Neural cell (in vitro differentiated cells): ENCODE data around the gene FMN2. TPM values are rescaled to one million over a fixed set of nuclear protein-coding genes. Genes with fewer than 3 reads are reported as not detected.

ENCODE experiments used
- H2AFZ ChIP-seq: fragments of 200-600, 300-800 bp; sonication (generic), shearing (Covaris generic); 2 replicates; pipeline ENCODE4 v1.6.0; 2014; ENCODE audit warnings: low read depth, mild to moderate bottlenecking, antibody characterized with exemption, low read length, moderate library complexity
- H3F3A ChIP-seq: fragments of 200-600 bp; shearing (Covaris generic); 2 replicates; pipeline ENCODE4 v1.6.1; 2016; ENCODE audit warnings: mild to moderate bottlenecking, moderate library complexity, mixed read lengths, antibody characterized with exemption, low read length; ENCODE audit not compliant: insufficient read depth, poor library complexity, severe bottlenecking
- H3K27ac ChIP-seq: fragments of 200-600, 300-800 bp; sonication (generic), shearing (Covaris generic); 2 replicates; pipeline ENCODE4 v1.5.1; 2014; ENCODE audit warnings: mild to moderate bottlenecking, low read length, moderate library complexity
- H3K27me3 ChIP-seq: fragments of 300-800, 200-600 bp; sonication (generic), shearing (Covaris generic); 2 replicates; pipeline ENCODE4 v1.6.0; 2014; ENCODE audit warnings: mild to moderate bottlenecking, low read depth, low read length, moderate library complexity; ENCODE audit not compliant: insufficient read depth
- H3K36me3 ChIP-seq: fragments of 300-800, 200-600 bp; sonication (generic), shearing (Covaris generic); 2 replicates; pipeline ENCODE4 v1.5.1; 2014; ENCODE audit warnings: mild to moderate bottlenecking, antibody characterized with exemption, low read length, moderate library complexity; ENCODE audit not compliant: insufficient read depth
- H3K4me2 ChIP-seq: fragments of 300-800, 200-600 bp; sonication (generic), shearing (Covaris generic); 2 replicates; pipeline ENCODE4 v1.6.0; 2014; ENCODE audit warnings: mild to moderate bottlenecking, low read length
- H3K4me3 ChIP-seq: fragments of 300-800, 200-600 bp; sonication (generic), shearing (Covaris generic); 2 replicates; pipeline ENCODE4 v1.5.1; 2014; ENCODE audit warnings: mild to moderate bottlenecking, low read length, moderate library complexity
- H3K79me2 ChIP-seq: fragments of 200-600 bp; shearing (Covaris generic); replicated peaks from 2 replicates; pipeline ENCODE4 v1.6.0; 2014; ENCODE audit warnings: mild to moderate bottlenecking, low read length, moderate library complexity; ENCODE audit not compliant: insufficient read depth
- H3K9ac ChIP-seq: fragments of 300-800, 200-600 bp; sonication (generic), shearing (Covaris generic); 2 replicates; pipeline ENCODE4 v1.6.1; 2016; ENCODE audit warnings: mild to moderate bottlenecking, low read length, mixed read lengths
- H3K9me2 ChIP-seq: fragments of 200-600 bp; shearing (Covaris generic); 2 replicates; pipeline ENCODE4 v1.6.1; 2016; ENCODE audit warnings: mild to moderate bottlenecking, low read length, mixed read lengths; ENCODE audit not compliant: insufficient read depth
- H3K9me3 ChIP-seq: fragments of 200-600, 300-800 bp; sonication (generic), shearing (Covaris generic); 2 replicates; pipeline ENCODE4 v1.6.1; 2016; ENCODE audit warnings: mild to moderate bottlenecking, mixed run types, low read length, moderate library complexity, mixed read lengths
- H4K20me1 ChIP-seq: fragments of 200-600 bp; shearing (Covaris generic); 2 replicates; pipeline ENCODE4 v1.6.1; 2016; ENCODE audit warnings: mild to moderate bottlenecking, mixed run types; ENCODE audit not compliant: insufficient read depth
- EP300 ChIP-seq: fragments of 450-650 bp; conservative IDR thresholded peaks from 2 replicates; pipeline ENCODE4 v1.6.1; 2014; ENCODE audit warnings: antibody characterized with exemption, mild to moderate bottlenecking, moderate library complexity; ENCODE audit not compliant: poor library complexity, severe bottlenecking
- EZH2 ChIP-seq: fragments of 200-600, 300-800 bp; shearing (Covaris generic), sonication (generic); IDR thresholded peaks from 2 replicates; pipeline ENCODE4 v1.6.1; 2014; ENCODE audit warnings: antibody characterized with exemption, low read length, borderline replicate concordance, mild to moderate bottlenecking; ENCODE audit not compliant: insufficient read depth, poor library complexity, severe bottlenecking
- MXI1 ChIP-seq: fragments of 450-650 bp; conservative IDR thresholded peaks from 2 replicates; pipeline ENCODE4 v1.6.1; 2014; ENCODE audit warnings: antibody characterized with exemption, mild to moderate bottlenecking; ENCODE audit not compliant: poor library complexity, severe bottlenecking
- POLR2AphosphoS5 ChIP-seq: IDR thresholded peaks from 2 replicates; pipeline ENCODE4 v1.6.1; 2012
- RAD21 ChIP-seq: fragments of 450-650 bp; conservative IDR thresholded peaks from 2 replicates; pipeline ENCODE4 v1.6.1; 2014; ENCODE audit warnings: antibody characterized with exemption, mild to moderate bottlenecking, moderate library complexity
- SMC3 ChIP-seq: fragments of 450-650 bp; conservative IDR thresholded peaks from 2 replicates; pipeline ENCODE4 v1.6.1; 2014; ENCODE audit warnings: antibody characterized with exemption, mild to moderate bottlenecking, moderate library complexity; ENCODE audit not compliant: poor library complexity
- TAF1 ChIP-seq: IDR thresholded peaks from 2 replicates; pipeline ENCODE4 v1.6.1; 2012; ENCODE audit warnings: low read depth
- polyA plus RNA-seq: library from polyadenylated mRNA; depleted of rRNA; stranded (reverse); fragments of >200 nt; gene quantifications from 2 replicates; pipeline ENCODE4 v1.2.3, GENCODE V29; 2014
- TF ChIP-seq, protein P1 (sequence below): fragments of 450-650 bp; IDR thresholded peaks from 2 replicates; pipeline ENCODE4 v1.5.1; 2014; ENCODE audit warnings: antibody characterized with exemption, mild to moderate bottlenecking, moderate library complexity; ENCODE audit not compliant: poor library complexity, severe bottlenecking
- TF ChIP-seq, protein P2 (sequence below): IDR thresholded peaks from 2 replicates; pipeline ENCODE4 v1.6.1; 2012; ENCODE audit warnings: borderline replicate concordance

The FMN2 gene
- polyA plus RNA-seq, 1 donor from 2014 or later, result 23.9 TPM

DNA sequence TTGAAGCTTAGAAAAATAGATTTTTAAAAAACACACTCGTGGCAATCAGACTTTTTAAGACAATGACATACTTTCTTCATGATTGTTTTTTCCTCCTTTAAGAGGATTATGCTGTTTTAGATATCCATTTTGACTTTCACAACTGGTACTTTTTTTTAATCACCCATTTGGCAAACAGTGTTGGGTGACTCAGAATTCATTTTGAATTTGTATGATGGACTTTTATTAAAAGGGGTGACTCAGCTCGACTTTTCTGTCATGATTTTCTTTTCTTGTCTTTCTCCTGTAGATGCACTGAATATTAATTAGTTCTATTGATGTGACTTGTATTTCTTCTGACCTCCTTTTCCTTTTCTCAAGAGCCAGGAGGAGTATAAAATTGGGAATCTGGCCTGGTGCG lies 44.7 kb downstream of the FMN2 start:
- Histone ChIP-seq H4K20me1 (no peaks in the 10 kb centered on the region), H3K36me3 (no peaks in the 10 kb centered on the region), H3K27ac (no peak overlapping the region), H3K79me2 (peaks cover 3% of the 10 kb centered on the region), H3F3A (no peaks in the 10 kb centered on the region), H2AFZ (no peak overlapping the region), H3K9me2 (no peaks in the 10 kb centered on the region), H3K4me3 (no peak overlapping the region), H3K27me3 (no peaks in the 10 kb centered on the region), H3K9ac (no peak overlapping the region), H3K9me3 (no peaks in the 10 kb centered on the region), H3K4me2 (no peak overlapping the region)
- no peak for TF ChIP-seq RAD21
- no peak for TF ChIP-seq MXI1
- TF ChIP-seq EZH2, result no peak
- TF ChIP-seq, protein P1, sequence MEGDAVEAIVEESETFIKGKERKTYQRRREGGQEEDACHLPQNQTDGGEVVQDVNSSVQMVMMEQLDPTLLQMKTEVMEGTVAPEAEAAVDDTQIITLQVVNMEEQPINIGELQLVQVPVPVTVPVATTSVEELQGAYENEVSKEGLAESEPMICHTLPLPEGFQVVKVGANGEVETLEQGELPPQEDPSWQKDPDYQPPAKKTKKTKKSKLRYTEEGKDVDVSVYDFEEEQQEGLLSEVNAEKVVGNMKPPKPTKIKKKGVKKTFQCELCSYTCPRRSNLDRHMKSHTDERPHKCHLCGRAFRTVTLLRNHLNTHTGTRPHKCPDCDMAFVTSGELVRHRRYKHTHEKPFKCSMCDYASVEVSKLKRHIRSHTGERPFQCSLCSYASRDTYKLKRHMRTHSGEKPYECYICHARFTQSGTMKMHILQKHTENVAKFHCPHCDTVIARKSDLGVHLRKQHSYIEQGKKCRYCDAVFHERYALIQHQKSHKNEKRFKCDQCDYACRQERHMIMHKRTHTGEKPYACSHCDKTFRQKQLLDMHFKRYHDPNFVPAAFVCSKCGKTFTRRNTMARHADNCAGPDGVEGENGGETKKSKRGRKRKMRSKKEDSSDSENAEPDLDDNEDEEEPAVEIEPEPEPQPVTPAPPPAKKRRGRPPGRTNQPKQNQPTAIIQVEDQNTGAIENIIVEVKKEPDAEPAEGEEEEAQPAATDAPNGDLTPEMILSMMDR, result no peak
- no peak for TF ChIP-seq SMC3

DNA sequence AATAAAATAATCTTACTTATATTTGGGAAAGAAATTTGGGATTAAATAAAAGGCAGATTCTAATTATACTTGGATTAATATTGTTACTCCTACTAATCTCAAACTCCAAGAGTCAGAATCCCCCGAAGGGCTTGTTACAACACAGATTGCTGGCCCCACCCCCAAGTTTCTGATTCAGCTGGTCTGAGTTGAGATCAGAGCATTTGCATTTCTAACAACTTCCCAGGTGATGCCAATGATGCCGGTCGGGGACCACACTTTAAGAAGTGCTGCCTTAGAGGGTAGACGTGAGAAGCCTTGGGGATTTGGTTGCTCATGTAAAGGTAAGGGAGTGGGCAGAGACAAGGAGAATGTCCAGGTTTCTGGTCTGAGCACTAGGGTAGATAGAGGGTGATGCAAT lies 47.2 kb downstream of the FMN2 start:
- Histone ChIP-seq H3K27ac (no peak overlapping the region), H3K36me3 (no peaks in the 10 kb centered on the region), H2AFZ (no peak overlapping the region), H3K4me3 (no peak overlapping the region), H3F3A (no peaks in the 10 kb centered on the region), H3K9me3 (no peaks in the 10 kb centered on the region), H3K4me2 (no peak overlapping the region), H3K9me2 (no peaks in the 10 kb centered on the region), H3K27me3 (no peaks in the 10 kb centered on the region), H3K79me2 (peaks cover 3% of the 10 kb centered on the region), H4K20me1 (no peaks in the 10 kb centered on the region), H3K9ac (no peak overlapping the region)
- TF ChIP-seq EZH2, result no peak
- no peak for TF ChIP-seq MXI1
- TF ChIP-seq SMC3, result no peak
- TF ChIP-seq EP300, result no peak
- no peak for TF ChIP-seq POLR2AphosphoS5
- TF ChIP-seq, protein P1, result no peak
- no peak for TF ChIP-seq RAD21
- no peak for TF ChIP-seq TAF1
- TF ChIP-seq, protein P2, sequence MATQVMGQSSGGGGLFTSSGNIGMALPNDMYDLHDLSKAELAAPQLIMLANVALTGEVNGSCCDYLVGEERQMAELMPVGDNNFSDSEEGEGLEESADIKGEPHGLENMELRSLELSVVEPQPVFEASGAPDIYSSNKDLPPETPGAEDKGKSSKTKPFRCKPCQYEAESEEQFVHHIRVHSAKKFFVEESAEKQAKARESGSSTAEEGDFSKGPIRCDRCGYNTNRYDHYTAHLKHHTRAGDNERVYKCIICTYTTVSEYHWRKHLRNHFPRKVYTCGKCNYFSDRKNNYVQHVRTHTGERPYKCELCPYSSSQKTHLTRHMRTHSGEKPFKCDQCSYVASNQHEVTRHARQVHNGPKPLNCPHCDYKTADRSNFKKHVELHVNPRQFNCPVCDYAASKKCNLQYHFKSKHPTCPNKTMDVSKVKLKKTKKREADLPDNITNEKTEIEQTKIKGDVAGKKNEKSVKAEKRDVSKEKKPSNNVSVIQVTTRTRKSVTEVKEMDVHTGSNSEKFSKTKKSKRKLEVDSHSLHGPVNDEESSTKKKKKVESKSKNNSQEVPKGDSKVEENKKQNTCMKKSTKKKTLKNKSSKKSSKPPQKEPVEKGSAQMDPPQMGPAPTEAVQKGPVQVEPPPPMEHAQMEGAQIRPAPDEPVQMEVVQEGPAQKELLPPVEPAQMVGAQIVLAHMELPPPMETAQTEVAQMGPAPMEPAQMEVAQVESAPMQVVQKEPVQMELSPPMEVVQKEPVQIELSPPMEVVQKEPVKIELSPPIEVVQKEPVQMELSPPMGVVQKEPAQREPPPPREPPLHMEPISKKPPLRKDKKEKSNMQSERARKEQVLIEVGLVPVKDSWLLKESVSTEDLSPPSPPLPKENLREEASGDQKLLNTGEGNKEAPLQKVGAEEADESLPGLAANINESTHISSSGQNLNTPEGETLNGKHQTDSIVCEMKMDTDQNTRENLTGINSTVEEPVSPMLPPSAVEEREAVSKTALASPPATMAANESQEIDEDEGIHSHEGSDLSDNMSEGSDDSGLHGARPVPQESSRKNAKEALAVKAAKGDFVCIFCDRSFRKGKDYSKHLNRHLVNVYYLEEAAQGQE, result no peak
